HepG2 (cell line): Measurements from ENCODE around the gene FAHD2A. TPM values are rescaled to one million over a fixed set of nuclear protein-coding genes. Genes with fewer than 3 reads are reported as not detected.

Source experiments
- CENPX ChIP-seq: sonication (generic); formaldehyde crosslinking; IDR thresholded peaks from 2 replicates; pipeline ENCODE4 v1.9.0; 2021; ENCODE audit warnings: mild to moderate bottlenecking, missing genetic modification reagents, moderate library complexity
- CTCF ChIP-seq: sonication (generic); formaldehyde crosslinking; IDR thresholded peaks from 2 replicates; pipeline ENCODE4 v1.5.0; 2020; ENCODE audit warnings: mild to moderate bottlenecking, missing genetic modification reagents, moderate library complexity
- FOXC1 ChIP-seq: sonication (generic); formaldehyde crosslinking; IDR thresholded peaks from 2 replicates; pipeline ENCODE4 v1.8.0; 2022; ENCODE audit warnings: mild to moderate bottlenecking, missing genetic modification reagents, borderline replicate concordance
- HMG20A ChIP-seq: IDR thresholded peaks from 2 replicates; pipeline ENCODE4 v1.6.1; 2016; ENCODE audit warnings: borderline replicate concordance
- KDM4B ChIP-seq: sonication (generic); formaldehyde crosslinking; IDR thresholded peaks from 2 replicates; pipeline ENCODE4 v1.4.0; 2020; ENCODE audit warnings: missing genetic modification reagents
- MAFG ChIP-seq: sonication (generic); formaldehyde crosslinking; IDR thresholded peaks from 2 replicates; pipeline ENCODE4 v1.5.1; 2020; ENCODE audit warnings: mild to moderate bottlenecking, missing genetic modification reagents
- PHB2 ChIP-seq: fragments of 450-650 bp; IDR thresholded peaks from 2 replicates; pipeline ENCODE4 v1.6.1; 2018; ENCODE audit not compliant: partially characterized antibody
- PITX1 ChIP-seq: sonication (generic); formaldehyde crosslinking; IDR thresholded peaks from 2 replicates; pipeline ENCODE4 v1.5.1; 2020; ENCODE audit warnings: mild to moderate bottlenecking, missing genetic modification reagents
- POLR2A ChIP-seq, 2 experiments: IDR thresholded peaks; 2 replicates each; pipeline ENCODE4 v1.6.1; 2011; ENCODE audit warnings: low read depth in 2 of 2, low read length in 2 of 2, mild to moderate bottlenecking in 1 of 2, moderate library complexity in 1 of 2; ENCODE audit not compliant: insufficient read depth in 1 of 2
- SIX4 ChIP-seq: sonication (generic); formaldehyde crosslinking; IDR thresholded peaks from 2 replicates; pipeline ENCODE4 v1.4.0; 2020; ENCODE audit warnings: missing genetic modification reagents
- ZNF138 ChIP-seq: sonication (generic); formaldehyde crosslinking; IDR thresholded peaks from 2 replicates; pipeline ENCODE4 v1.5.0; 2020; ENCODE audit warnings: mild to moderate bottlenecking, low read depth, missing genetic modification reagents
- ZNF230 ChIP-seq: sonication (generic); formaldehyde crosslinking; IDR thresholded peaks from 2 replicates; pipeline ENCODE4 v1.4.0; 2020; ENCODE audit warnings: mild to moderate bottlenecking, missing genetic modification reagents
- ZNF431 ChIP-seq: sonication (generic); formaldehyde crosslinking; IDR thresholded peaks from 2 replicates; pipeline ENCODE4 v1.9.0; 2022; ENCODE audit warnings: missing genetic modification reagents, low read depth, mild to moderate bottlenecking, borderline replicate concordance
- ZNF530 ChIP-seq: sonication (generic); formaldehyde crosslinking; IDR thresholded peaks from 2 replicates; pipeline ENCODE4 v1.5.0; 2020; ENCODE audit warnings: low read depth, mild to moderate bottlenecking, missing genetic modification reagents
- ZNF607 ChIP-seq: sonication (generic); formaldehyde crosslinking; IDR thresholded peaks from 2 replicates; pipeline ENCODE4 v1.5.1; 2020; ENCODE audit warnings: missing genetic modification reagents, mild to moderate bottlenecking, borderline replicate concordance
- ZNF629 ChIP-seq: sonication (generic); formaldehyde crosslinking; conservative IDR thresholded peaks from 2 replicates; pipeline ENCODE4 v1.5.0; 2020; ENCODE audit warnings: missing genetic modification reagents
- ZNF746 ChIP-seq: sonication (generic); formaldehyde crosslinking; IDR thresholded peaks from 2 replicates; pipeline ENCODE4 v1.8.0; 2022; ENCODE audit warnings: mild to moderate bottlenecking, missing genetic modification reagents
- ZNF83 ChIP-seq: sonication (generic); formaldehyde crosslinking; IDR thresholded peaks from 2 replicates; pipeline ENCODE4 v1.4.0; 2020; ENCODE audit warnings: missing genetic modification reagents, mild to moderate bottlenecking, borderline replicate concordance
- ZNF891 ChIP-seq: sonication (generic); formaldehyde crosslinking; IDR thresholded peaks from 2 replicates; pipeline ENCODE4 v1.5.0; 2020; ENCODE audit warnings: mild to moderate bottlenecking, missing genetic modification reagents
- ZSCAN22 ChIP-seq: sonication (generic); formaldehyde crosslinking; IDR thresholded peaks from 2 replicates; pipeline ENCODE4 v1.4.0; 2020; ENCODE audit warnings: mild to moderate bottlenecking, missing genetic modification reagents
- polyA plus RNA-seq, 8 experiments: library from polyadenylated mRNA; depleted of rRNA in 3 of 8; stranded (reverse) in 7 of 8; unstranded in 1 of 8; fragments of >200 nt; fragmentation: Illumina TruSeq in 4 of 8; extraction: Trizol in 4 of 8; gene quantifications; 2 replicates each; pipeline versions ENCODE4 v1.2.1 to v1.2.3, GENCODE V29; 2011 to 2016; ENCODE audit warnings: low read depth in 4 of 8, missing spikeins in 1 of 8, mixed read lengths in 1 of 8; ENCODE audit not compliant: insufficient read depth in 1 of 8
- total RNA-seq, 5 experiments: library from RNA; depleted of rRNA; stranded (reverse); fragments of >200 nt; fragmentation: Illumina TruSeq; extraction: Trizol; gene quantifications; 2 replicates each; pipeline ENCODE4 v1.2.3, GENCODE V29; 2016; ENCODE audit warnings: low read depth in 1 of 5
- TF ChIP-seq, protein P1 (sequence below): sonication (generic); formaldehyde crosslinking; conservative IDR thresholded peaks from 2 replicates; pipeline ENCODE4 v1.4.0; 2020; ENCODE audit warnings: missing genetic modification reagents
- TF ChIP-seq, protein P2 (sequence below): sonication (generic); formaldehyde crosslinking; IDR thresholded peaks from 2 replicates; pipeline ENCODE4 v1.9.0; 2022; ENCODE audit warnings: low read depth, missing genetic modification reagents
- TF ChIP-seq, protein P3 (sequence below): sonication (generic); formaldehyde crosslinking; IDR thresholded peaks from 2 replicates; pipeline ENCODE4 v1.8.0; 2023; ENCODE audit warnings: mild to moderate bottlenecking, missing genetic modification reagents
- TF ChIP-seq, protein P4 (sequence below): IDR thresholded peaks from 2 replicates; pipeline ENCODE4 v1.6.1; 2016; ENCODE audit warnings: mild to moderate bottlenecking, missing biosample characterization, missing genetic modification reagents

Gene FAHD2A
- total and polyA plus RNA-seq, 2 of the 13 experiments (the other 11 are each of a cell fraction or from before 2014, with no cell fraction given), result 34.0 to 44.2 TPM

- TF ChIP-seq, protein P1, sequence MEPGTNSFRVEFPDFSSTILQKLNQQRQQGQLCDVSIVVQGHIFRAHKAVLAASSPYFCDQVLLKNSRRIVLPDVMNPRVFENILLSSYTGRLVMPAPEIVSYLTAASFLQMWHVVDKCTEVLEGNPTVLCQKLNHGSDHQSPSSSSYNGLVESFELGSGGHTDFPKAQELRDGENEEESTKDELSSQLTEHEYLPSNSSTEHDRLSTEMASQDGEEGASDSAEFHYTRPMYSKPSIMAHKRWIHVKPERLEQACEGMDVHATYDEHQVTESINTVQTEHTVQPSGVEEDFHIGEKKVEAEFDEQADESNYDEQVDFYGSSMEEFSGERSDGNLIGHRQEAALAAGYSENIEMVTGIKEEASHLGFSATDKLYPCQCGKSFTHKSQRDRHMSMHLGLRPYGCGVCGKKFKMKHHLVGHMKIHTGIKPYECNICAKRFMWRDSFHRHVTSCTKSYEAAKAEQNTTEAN, result 0 out of 2 replicates have a peak, but pooled peaks have one; percentile 39
- TF ChIP-seq KDM4B (CRISPR knock-in tag) (peak; percentile 51; the same call in 1 of the 2 replicates), ZNF746 (CRISPR knock-in tag) (peak; percentile 60; the same call in 1 of the 2 replicates), ZNF530 (CRISPR knock-in tag) (no peak), POLR2A (IDR thresholded peaks at IDR 0.05; ENCODE audit: insufficient read depth in 1 of 2, low read depth in 2 of 2, low read length in 2 of 2) (peak; percentile 84 to 94), ZSCAN22 (peak; percentile 26; the same call in 1 of the 2 replicates), ZNF607 (CRISPR knock-in tag) (peak; percentile 94), ZNF83 (CRISPR knock-in tag) (peak; percentile 42; the same call in 1 of the 2 replicates), ZNF891 (CRISPR knock-in tag) (peak; percentile 69; the same call in 1 of the 2 replicates), ZNF230 (CRISPR knock-in tag) (peak; percentile 9; the same call in 1 of the 2 replicates), CENPX (no peak), PHB2 (no peak), SIX4 (CRISPR knock-in tag) (no peak), MAFG (CRISPR knock-in tag) (no peak), CTCF (CRISPR knock-in tag) (peak; percentile 24; the same call in 1 of the 2 replicates), HMG20A (CRISPR knock-in tag) (peak; percentile 46; the same call in 1 of the 2 replicates), PITX1 (CRISPR knock-in tag) (peak; percentile 81), FOXC1 (CRISPR knock-in tag) (no peak; the same call in none of the 2 replicates), ZNF629 (CRISPR knock-in tag) (peak; percentile 13; the same call in 1 of the 2 replicates), ZNF138 (peak; percentile 36), ZNF431 (CRISPR knock-in tag) (peak; percentile 70)
- TF ChIP-seq, protein P2, sequence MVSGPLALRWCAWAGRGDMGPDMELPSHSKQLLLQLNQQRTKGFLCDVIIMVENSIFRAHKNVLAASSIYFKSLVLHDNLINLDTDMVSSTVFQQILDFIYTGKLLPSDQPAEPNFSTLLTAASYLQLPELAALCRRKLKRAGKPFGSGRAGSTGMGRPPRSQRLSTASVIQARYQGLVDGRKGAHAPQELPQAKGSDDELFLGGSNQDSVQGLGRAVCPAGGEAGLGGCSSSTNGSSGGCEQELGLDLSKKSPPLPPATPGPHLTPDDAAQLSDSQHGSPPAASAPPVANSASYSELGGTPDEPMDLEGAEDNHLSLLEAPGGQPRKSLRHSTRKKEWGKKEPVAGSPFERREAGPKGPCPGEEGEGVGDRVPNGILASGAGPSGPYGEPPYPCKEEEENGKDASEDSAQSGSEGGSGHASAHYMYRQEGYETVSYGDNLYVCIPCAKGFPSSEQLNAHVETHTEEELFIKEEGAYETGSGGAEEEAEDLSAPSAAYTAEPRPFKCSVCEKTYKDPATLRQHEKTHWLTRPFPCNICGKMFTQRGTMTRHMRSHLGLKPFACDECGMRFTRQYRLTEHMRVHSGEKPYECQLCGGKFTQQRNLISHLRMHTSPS (CRISPR knock-in tag), result 0 out of 2 replicates have a peak, but pooled peaks have one; percentile 42
- TF ChIP-seq, protein P3, sequence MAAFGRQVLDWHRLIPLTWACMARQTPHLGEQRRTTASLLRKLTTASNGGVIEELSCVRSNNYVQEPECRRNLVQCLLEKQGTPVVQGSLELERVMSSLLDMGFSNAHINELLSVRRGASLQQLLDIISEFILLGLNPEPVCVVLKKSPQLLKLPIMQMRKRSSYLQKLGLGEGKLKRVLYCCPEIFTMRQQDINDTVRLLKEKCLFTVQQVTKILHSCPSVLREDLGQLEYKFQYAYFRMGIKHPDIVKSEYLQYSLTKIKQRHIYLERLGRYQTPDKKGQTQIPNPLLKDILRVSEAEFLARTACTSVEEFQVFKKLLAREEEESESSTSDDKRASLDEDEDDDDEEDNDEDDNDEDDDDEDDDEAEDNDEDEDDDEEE, result no peak
- TF ChIP-seq, protein P4, sequence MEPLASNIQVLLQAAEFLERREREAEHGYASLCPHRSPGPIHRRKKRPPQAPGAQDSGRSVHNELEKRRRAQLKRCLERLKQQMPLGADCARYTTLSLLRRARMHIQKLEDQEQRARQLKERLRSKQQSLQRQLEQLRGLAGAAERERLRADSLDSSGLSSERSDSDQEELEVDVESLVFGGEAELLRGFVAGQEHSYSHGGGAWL (CRISPR knock-in tag), result peak; percentile 80
Observed at GRCh38 chr2:95402370-95403203, at the start of gene FAHD2A (continued).
